GM10248 (cell line): Measurements from ENCODE around the gene CASZ1.

Experiments
- CTCF ChIA-PET: fragments of 300-600 bp; sonication (Branson Sonifier 250); formaldehyde crosslinking; extraction: SDS; loops from one replicate; lab custom pipeline; 2021; ENCODE audit warnings: antibody characterized with exemption; lab: Yijun Ruan, JAX
- POLR2A ChIA-PET: fragments of 350-650 bp; sonication (Branson Sonifier 250); formaldehyde crosslinking; extraction: SDS; loops from one replicate; lab custom pipeline; 2020; ENCODE audit warnings: antibody characterized with exemption; lab: Yijun Ruan, JAX
- DNase-seq: peaks from one replicate; pipeline ENCODE4 v3.0.0; 2012; ENCODE audit errors: extremely low spot score
- CTCF ChIP-seq: IDR thresholded peaks from 2 replicates; pipeline ENCODE4 v1.5.1; 2012; ENCODE audit warnings: mild to moderate bottlenecking, low read depth; ENCODE audit errors: extremely low read depth, missing control alignments, control extremely low read depth

CASZ1 gene

GRCh38 chr1:10651793-10652192 lies 144.7 kb downstream of the CASZ1 start:
- no peak for DNase-seq
- no peak for TF ChIP-seq CTCF
- ChIA-PET POLR2A (no interaction called here), CTCF (no interaction called here)

GRCh38 chr1:10651389-10651766 lies 145.1 kb downstream of the CASZ1 start:
- POLR2A ChIA-PET, result no interaction called here
- DNase-seq, result no peak
- TF ChIP-seq CTCF, result no peak
- CTCF ChIA-PET, result no interaction called here

- DNase-seq, result no peak
- no peak for TF ChIP-seq CTCF
- ChIA-PET CTCF (no interaction called here), POLR2A (no interaction called here)
Observed at GRCh38 chr1:10650556-10651388, 145.7 kb downstream of the CASZ1 start.

GRCh38 chr1:10649517-10650201 lies 146.8 kb downstream of the CASZ1 start:
- ChIA-PET CTCF (no interaction called here), POLR2A (no interaction called here)
- no peak for TF ChIP-seq CTCF
- DNase-seq, result no peak

- CTCF ChIA-PET, result no interaction called here
- no peak for DNase-seq
- POLR2A ChIA-PET, result no interaction called here
- TF ChIP-seq CTCF, result no peak
Observed at GRCh38 chr1:10648689-10649516, 147.5 kb downstream of the CASZ1 start.

GRCh38 chr1:10647414-10648170 lies 148.9 kb downstream of the CASZ1 start:
- POLR2A ChIA-PET, result no interaction called here
- TF ChIP-seq CTCF, result no peak
- no peak for DNase-seq
- CTCF ChIA-PET, result no interaction called here
